Activated T-helper 9 cell treated with anti-CD3 and anti-CD28 coated beads, Interleukin-2, amount 50 U/mL, for 16 hours (primary cell): Measurements from ENCODE around the gene SSTR5.

Experiments
- DNase-seq: peaks from one replicate; pipeline ENCODE4 v3.0.0-alpha.2; 2020; ENCODE audit warnings: low read depth

SSTR5 gene

DNA sequence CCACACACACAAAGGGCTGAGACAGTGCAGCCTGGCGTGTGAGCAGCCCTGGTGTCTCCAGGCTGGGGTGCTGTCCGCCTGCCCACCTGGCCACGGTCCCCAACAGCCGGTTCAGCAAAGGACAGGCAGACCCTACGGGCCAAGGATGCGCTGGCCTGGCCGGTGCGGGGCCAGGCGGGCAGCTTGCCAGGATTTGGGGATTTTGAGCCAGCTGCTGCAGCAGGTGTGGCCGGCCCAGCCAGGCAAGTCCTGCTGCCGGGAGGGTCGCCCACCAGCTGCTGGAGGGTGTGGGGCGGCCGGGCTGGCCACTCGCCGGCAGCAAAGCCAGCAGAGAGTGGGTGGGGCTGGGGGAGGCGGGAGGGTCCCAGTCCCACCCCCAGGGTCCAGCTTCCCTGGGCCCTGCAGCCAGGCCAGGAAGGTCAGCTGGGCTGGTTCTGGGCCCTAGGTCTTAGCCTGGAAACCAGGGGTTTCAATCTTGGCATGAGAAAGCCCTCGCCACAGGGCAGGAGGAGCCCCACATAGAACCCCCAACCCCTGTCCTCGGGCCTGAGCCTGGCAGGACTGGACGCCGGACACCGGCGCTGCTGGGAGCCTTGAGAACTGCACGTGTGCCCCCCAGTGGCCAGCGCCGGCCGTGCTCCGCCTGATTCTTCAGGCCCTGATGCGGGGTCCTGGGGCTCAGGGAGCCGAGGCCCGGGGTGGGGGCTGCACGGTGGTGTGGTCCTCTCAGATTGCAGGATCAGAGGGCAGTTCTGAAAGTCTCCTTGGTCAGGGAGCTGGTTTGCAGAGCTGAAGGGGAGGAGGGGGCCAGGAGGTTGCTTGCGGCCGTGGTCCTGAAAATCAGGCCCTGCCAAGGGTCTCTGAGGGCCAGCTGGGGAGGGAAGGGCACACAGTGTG lies 17.6 kb upstream of the SSTR5 start:
- DNase-seq = peak; percentile 15

DNA sequence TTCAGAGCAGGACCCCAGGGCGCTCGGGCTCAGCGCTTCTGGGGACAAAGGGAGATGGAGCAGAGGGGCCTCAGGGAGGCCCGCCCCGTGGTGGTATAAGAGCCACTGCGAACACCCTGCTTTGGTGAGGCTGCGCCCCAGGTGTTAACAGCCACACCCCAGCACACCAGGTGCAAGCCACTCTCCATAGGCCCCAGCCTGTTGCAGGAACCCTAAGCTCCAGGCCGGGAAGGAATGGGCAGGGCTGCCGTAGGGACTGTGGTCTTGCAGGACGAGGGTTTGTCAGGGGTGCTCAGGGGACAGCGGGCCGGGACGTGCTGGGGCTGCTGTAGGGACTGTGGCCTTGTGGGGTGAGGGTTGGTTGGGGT lies 17.0 kb upstream of the SSTR5 start:
- DNase-seq = no peak

DNA sequence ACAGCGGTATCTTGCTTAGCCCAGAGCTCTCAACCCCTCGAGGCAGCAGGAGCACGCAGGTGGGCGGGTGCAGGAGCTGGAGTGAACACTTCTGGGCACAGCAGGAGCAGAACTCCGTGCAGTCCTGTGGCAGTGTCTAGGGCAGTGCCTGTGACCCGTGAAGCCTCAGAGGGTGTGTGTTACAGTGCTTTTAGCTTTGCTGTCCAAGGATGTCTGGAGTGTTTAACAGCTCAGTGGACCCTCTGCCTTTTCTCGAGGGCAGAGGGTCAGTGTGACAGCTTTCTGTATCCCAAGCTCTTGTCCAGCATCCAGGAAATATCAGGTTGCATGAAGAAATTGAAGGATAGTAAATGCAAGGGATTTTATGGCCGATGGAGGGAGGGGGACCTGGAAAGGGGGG lies 16.4 kb upstream of the SSTR5 start:
- no peak for DNase-seq

DNA sequence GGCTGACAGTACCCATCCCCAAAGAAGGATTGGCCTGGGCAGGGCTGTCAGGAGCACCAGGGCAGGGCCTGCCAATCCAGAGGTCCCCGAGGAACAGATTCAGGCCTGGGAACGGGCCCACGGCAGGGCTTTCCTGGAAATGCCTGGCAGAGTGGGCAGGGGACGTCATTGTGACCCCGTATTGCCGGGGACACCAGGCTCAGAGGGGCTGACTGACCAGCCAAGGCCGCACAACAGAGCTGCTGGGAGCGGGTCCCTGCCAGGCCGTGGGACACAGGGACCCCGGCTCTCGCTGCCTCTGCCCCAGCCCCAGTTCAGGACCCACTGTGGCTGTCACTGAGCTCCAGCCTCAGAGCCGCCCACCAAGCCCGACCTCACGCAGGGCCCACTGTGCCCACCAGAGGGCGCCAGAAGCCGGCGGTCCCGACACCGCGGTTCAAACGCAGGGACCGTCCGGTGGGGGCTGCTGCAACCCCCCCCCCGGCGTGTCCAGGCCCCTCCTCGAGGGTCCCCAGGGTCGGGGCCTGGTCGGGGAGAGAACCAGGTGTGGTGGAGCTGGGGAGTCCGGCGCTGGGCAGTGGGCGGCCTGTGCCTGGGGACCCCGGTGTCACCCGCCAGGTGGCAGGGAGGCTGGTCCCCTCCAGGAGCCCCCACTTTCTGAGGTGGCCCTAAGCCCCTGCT lies 15.2 kb upstream of the SSTR5 start:
- DNase-seq = peak; percentile 42

DNA sequence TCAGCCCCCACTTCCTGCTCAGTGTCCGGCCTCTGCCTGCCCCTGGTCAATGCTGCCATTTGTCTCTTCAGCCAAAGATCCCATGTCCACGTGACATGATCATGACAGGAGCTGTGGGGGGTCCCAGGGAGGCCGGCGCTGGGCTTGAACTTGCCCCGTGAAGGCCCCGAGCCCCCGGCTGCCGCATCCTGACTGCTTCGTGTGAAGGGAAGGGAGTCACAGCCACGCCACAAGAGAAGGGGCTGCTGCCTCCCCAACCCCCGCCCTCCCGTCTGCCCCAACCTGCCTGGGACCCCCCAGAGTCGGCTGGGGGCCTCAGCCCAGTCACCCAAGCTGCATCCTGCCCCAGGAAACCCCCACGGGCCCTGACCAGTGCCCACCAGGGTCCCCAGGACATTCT lies 14.3 kb upstream of the SSTR5 start:
- DNase-seq = no peak

DNA sequence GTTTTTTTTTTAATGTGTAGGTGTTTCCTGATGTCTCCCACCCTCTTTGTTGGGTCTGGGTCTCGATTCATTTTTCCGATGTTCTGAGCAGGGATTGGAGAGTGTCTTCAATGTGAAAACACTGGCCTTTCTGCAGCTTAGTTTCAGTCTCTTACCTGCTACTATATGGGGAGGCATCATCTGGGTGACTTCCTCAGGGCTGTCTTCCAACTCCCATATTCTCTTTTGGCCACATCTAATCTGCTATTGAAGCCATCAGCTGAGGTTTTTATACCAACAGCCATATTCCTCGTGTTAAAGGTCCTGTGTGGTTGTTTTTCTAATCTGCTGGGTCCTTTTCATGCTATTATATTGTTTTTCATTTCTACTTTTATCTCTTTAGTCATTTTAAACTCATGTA lies 13.2 kb upstream of the SSTR5 start:
- no peak for DNase-seq

DNA sequence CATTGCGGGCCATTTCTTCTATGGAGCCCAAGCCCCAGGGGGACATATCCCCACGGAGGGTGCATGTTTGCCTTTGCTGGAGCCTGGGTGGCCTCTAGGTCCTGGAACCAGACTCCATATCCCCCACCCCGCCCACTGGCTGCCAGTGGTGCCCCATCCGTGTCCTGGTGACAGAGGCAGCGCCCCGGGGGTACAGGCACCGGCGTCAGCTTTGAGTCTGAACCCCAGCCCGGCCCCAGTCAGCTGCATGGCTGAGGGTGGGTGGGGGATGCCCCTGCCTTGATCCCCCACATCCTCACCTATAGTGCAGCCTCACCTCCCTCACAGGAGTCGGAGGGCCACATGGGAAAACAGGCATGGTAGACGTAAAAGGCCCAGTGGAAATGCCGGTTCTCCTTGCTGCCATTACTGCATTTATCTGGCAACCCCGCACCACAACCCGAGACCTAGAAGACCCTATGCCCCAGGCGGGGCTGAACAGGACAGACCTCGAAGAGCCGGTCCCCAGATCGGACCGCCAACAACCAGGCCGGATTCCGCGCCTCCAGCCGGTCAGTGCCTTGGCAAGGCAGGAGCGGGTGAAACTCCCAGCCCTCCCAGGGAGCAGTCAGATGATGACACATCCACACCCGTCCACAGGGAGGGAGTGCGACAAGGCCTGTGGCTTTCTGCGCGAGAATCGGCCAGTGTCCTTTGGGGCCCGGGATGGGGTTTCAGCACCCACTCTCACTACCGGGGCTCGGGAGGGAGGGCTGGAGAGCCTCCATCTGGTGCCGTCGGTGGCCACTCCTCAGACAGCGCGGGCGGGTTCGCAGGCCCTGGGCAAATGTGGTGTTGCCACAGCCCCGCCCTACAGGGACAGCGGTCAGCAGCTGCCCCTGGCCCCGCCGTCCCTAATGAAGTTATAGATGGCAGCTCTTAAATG lies 11.9 kb upstream of the SSTR5 start:
- DNase-seq = no peak

DNA sequence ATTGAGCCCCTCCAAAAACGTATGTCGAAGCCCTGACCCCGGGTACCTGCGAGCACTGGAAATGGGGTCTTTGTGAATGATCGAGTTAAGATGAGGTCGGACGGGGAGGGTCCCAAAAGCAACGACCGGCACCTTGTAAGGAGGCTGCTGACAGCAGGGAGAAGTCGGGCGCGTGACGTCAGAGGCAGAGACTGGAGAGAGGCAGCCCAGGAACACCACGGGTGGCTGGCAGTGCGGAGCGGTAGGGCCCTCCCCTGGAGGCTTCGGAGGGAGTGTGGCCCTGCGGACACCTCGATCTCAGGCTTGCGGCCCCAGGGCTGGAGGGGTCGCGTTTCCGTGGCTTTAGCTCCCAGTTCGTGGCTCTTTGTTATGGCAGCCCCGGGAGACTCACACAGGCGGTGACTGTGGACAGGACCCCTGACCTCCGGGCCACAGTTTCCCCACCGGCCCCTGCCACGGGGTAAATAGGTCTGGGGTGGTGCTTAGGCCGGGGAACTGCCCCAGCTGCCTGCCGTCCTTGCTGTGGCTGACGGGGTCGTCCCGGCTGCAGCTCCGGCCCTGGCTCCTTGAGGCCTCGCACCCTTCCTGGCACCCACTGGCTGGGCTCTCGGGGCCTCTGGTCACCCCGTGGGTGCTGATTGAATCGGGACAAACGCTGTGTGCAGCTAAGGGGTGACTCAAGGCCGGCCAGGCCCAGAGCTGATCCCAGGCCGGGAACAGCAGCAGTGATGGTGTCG lies 10.6 kb upstream of the SSTR5 start:
- DNase-seq = no peak

DNA sequence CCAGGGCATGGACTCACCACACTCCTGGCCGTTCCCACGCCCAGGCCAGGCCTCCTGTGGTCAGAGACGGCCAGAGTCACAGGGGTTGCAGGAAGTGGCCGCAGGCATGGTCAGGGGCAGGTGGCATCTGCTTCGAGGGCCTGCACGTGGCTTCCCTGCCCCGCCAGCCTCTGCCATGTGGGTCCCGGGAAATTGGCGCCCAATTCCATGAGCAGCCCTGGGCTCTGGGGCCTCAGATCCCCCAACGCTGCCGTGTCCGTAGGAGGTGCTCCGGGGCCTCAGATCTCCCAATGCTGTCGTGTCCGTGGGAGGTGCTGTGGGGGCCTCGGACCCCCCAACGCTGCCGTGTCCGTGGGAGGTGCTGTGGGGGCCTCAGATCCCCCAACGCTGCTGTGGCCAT lies 9.7 kb upstream of the SSTR5 start:
- DNase-seq = no peak

DNA sequence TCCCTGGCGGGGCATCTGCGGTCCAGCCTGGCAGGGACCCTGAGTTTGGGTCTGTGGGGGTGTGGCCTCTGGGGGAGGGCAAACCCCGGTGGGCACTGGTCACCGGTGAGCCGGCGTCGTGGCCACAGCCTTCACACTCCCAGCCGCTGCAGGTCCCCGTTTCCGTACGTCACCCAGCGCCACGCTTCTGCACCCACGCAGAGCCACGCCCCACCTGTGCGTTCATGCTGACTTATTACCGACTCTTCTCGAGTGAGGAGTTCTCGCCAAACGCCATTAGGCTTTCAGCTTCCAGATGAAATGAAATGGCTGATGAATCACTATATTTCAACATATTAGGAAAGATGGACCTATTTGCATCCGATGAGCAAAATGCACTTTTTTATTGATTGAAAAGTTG lies 8.8 kb upstream of the SSTR5 start:
- no peak for DNase-seq

DNA sequence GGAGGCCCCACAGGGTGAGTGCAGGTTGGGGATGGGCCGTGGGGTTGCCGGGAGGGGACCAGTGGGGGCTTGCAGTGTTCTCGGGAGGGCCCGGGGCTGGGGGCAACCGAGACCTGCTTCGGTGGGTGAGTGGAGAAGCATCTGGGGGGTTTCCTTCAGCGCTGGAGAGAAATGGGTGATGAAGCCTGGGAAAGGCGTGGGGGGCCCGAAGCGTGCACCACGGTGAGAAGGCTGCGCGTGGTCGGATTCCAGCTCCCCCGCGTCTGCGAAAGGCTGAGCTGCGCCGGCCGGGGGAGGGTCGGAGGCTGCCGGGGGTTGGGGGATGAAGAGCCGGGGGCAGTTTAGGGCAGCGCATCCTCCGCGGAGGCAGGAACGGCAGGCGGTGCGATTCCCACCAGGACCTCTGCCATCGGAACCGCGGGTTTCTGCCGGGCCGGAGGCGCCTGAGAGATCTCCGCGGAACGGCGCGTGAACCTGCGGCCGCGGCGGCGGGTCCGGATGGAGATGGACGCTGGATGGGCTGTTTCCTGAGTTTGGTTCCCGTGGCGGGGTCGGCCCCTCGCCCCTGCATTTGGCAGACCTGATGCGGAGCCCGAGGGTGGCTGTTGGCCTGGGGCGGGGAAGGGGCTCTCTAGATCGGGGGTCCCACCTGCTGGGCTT lies 6.9 kb upstream of the SSTR5 start:
- no peak for DNase-seq

DNA sequence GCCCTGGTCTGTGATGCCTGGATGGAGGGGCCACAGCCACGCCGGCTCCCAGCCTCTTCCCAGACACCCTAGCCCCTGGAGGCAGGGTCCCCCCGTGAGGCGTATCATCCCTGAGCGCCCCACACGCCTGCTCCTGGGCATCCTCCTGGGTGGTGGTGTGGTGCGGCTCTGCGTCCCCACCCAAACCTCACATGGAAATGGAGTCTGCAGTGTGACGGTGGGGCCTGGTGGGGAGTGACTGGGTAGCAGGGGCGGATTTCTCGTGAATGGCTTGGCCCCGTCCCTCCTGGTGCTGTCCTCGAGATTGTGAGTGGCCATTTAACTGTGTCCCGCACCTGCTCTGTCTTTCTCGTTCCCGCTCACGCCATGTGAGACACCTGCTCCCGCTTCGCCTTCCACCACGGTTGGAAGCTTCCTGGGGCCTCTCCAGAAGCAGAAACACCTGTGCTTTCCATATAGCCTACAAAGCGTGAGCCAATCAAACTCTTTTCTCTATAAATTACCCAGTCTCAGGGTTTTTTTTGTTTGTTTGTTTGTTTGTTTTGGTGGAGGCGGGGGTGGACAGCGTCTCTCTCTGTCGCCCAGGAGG lies 5.9 kb upstream of the SSTR5 start:
- DNase-seq = no peak

DNA sequence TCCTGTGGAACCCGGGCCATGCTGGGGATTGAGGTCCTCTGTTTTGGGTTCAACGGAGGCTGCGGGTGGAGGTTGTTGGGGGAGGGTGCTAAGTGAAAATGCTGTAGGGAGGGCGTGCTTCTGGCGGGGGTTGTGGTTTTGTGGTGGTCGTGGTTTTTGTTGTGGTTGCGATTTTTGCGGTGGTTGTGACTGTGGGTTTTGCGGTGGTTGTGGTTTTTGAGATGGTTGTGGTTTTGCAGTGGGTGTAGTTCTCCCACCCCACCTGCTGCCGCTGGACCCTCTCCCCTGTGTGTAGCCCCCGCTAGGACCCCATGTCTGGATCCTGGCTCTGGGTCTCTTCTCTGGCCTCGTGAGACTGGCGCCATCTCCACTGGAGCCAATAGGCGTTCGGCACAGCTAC lies 4.9 kb upstream of the SSTR5 start:
- DNase-seq = no peak

DNA sequence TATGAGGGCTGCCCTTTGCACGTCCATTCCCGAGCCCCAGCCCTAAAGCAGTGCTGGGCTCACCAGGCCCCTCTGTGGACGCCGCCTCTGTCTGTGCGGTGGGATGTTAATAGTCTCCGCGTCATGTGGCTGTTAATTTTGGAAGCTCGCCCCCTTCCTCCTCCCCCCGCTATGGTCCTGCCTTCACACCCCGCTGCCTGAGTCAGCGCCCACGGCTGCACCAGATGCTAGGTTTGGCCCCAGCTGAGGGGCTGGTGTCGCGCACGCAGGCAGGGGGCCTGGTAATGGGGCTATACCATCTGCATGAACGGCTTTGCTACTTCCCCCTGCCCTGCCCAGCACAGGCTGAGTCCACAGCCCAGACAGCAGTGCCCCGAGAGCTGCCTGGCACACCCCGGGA lies 4.1 kb upstream of the SSTR5 start:
- no peak for DNase-seq

DNA sequence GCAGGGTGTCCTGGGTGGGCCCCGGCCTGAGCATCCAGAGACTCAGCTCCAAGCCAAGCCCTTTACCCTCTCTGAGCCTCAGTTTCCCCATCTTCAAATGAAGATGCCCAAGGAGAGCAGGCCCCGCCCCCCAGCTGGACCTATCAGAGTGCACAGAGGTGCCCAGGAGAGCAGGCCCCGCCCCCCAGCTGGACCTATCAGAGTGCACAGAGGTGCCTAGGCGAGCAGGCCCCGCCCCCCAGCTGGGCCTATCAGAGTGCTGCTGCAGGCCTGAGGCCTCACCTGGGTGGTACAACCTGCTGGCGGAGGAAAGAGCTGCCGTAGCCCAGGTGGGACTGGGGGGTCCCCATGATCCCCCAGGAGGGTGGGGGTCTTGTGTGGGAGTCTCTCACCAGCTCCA lies 3.4 kb upstream of the SSTR5 start:
- no peak for DNase-seq

DNA sequence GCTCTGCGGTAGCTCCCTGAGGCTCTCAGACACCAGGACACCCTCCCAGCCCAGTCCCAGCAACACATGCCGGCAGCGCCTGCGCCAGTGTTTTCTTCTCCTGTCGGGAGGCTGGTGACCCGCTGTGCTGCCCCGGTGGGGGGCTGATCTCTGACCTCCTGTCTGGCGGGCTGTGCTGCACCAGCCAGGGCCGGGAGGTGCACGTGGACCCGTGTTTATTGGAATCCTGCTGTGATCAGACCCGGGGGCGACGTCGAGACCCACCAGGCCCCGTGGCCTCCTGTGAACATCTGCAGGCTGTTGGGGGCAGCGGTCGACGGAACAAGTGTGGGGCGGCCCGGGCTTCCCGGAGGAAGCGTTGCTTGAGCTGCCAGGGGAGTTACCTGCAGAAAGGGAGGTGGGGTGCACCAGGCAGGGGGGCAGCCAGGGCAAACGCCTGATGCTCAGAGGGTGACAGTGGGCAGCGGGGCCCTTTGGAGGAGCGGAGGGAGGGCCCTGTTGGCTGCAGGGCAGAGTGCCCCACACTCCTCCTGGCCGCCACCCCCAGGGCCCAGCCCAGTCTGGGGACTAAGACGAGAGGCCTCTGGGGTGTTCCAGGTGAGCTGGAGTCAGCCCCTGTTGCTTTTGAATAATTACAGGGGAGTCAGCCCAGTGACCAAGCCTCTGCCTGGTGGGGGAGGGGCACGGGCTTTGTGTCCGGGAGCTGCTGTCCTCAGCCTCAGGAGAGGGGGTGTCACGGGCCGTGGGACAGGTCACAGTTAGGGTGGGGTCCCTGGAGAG lies 2.3 kb upstream of the SSTR5 start:
- DNase-seq = no peak

DNA sequence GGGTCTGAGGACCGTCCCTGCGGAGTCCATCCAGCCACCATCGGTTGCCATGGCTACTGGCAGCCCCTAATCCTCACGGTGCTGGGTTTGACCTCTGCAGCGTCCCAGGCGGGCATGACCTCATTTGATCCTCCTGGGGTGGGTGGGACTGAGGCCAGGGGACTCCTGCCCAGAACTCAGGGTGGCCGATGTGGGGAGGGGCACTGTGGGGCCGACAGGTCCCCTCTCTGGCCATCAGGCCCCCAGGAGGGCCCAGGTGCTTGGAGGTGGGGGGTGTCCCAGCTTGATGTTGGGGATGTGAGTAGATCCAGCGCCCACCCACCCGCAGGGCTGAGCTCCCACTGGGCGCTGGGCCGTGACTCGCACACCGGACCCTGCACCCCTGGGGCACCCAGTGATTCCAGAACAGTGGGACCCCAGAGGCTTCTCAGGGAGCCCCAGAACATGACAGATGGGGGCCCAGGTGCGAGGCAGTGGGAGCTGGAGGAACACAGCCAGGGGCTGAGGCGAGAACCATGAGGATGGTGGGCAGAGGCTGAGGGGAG lies 1.6 kb upstream of the SSTR5 start:
- no peak for DNase-seq

DNA sequence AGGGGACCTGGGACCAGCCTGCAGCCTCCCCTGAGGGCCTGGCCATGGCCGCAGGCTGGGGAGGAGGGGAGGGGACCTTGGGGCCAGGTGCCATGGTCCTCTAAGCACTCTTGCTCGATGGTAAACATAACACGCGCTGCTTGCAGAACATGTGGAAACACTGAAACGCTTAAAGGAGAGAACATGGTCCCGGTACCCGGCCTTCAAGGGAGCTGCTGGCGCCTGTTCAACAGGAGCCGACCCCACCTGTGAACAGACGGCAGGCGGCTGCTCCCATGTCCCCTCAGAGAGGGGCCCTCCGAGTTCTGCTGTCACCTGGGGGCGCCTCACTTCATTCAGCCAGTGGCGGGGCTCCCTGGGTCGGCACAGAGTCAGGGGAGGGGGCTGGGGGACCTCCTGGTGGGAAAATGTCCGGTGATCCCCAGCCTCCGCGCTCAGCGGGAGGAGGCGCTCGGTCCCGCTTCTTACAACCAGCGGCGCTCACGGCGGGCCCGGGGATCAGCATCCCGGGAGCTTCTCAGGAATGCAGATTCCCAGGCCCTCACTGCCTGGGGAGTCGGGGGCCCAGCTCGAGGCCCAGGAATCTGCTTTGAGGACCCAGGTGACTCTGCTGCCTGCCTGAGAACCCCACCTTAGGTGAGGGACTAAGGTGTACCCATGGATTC lies 854 bp upstream of the SSTR5 start:
- DNase-seq = no peak

DNA sequence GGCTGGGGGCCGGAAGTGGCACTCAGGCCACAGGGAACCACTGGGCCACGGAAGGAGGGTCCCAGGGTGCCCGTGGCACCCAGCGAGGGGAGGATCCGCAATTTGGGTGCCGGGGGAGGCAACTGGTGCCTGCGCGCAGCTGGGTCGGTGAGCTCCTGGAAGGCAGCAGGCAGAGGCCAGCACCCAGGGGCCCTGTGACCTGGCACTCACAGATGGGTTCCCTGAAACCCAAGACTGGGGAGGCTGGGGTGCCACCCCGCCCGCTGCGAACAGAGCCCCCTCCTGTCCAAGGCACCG lies 663 bp downstream of the SSTR5 start:
- no peak for DNase-seq
